ENCODE results near the gene MLLT6. TPM values are rescaled to one million over a fixed set of nuclear protein-coding genes. Genes with fewer than 3 reads are reported as not detected.
"Not testable (repeated sequence)": the region's sequence is repeated elsewhere in the genome, so short reads cannot be mapped to it uniquely, and the experiment has no call there.

The MLLT6 gene
- total RNA-seq, 6 experiments from 2014 or later, result 26.5 to 31.5 (median 30.2) TPM

- H3K27ac Mint-ChIP-seq, result no peak overlapping the region
Observed at GRCh38 chr17:38725066-38725465, 20.0 kb downstream of the MLLT6 start.

GRCh38 chr17:38726145-38726544 is 21.1 kb downstream of the MLLT6 start:
- not testable (repeated sequence) for H3K4me3 Mint-ChIP-seq; H3K36me3 Mint-ChIP-seq (ENCODE audit: low read depth); H3K9me3 Mint-ChIP-seq; H3K27ac Mint-ChIP-seq; H3K27me3 Mint-ChIP-seq (ENCODE audit: insufficient read depth); DNase-seq
- H3K4me1 Mint-ChIP-seq (ENCODE audit: low read depth), result peaks cover 22% of the 10 kb centered on the region

More at GRCh38 chr17:38725066-38725465, 20.0 kb downstream of the MLLT6 start:
- no peak for DNase-seq
- Mint-ChIP-seq H3K9me3 (no peaks in the 10 kb centered on the region), H3K36me3 (ENCODE audit: low read depth) (peaks cover 9% of the 10 kb centered on the region; the same call in 1 of the 2 replicates), H3K4me1 (ENCODE audit: low read depth) (peaks cover 14% of the 10 kb centered on the region), H3K4me3 (no peak overlapping the region), H3K27me3 (ENCODE audit: insufficient read depth) (no peaks in the 10 kb centered on the region)
- TF ChIP-seq CTCF (IDR thresholded peaks at IDR 0.05), result no peak

- H3K36me3 Mint-ChIP-seq (ENCODE audit: low read depth), result peaks cover 1% of the 10 kb centered on the region; the same call in 1 of the 2 replicates
- no peak for TF ChIP-seq CTCF (IDR thresholded peaks at IDR 0.05)
- no peak for DNase-seq
- H3K27ac Mint-ChIP-seq, result no peak overlapping the region
- H3K9me3 Mint-ChIP-seq, result no peaks in the 10 kb centered on the region
- peaks cover 38% of the 10 kb centered on the region for H3K4me1 Mint-ChIP-seq (ENCODE audit: low read depth)
- H3K27me3 Mint-ChIP-seq (ENCODE audit: insufficient read depth), result peaks cover 5% of the 10 kb centered on the region
- H3K4me3 Mint-ChIP-seq, result no peak overlapping the region
Observed at GRCh38 chr17:38727736-38728135, 22.7 kb downstream of the MLLT6 start.

- no peak for TF ChIP-seq CTCF (IDR thresholded peaks at IDR 0.05)
- H3K27me3 Mint-ChIP-seq (ENCODE audit: insufficient read depth), result peaks cover 5% of the 10 kb centered on the region
- H3K36me3 Mint-ChIP-seq (ENCODE audit: low read depth), result peaks cover 7% of the 10 kb centered on the region; the same call in 1 of the 2 replicates
- no peak overlapping the region for H3K27ac Mint-ChIP-seq
- DNase-seq, result no peak
- H3K4me1 Mint-ChIP-seq (ENCODE audit: low read depth), result peaks cover 41% of the 10 kb centered on the region
- H3K9me3 Mint-ChIP-seq, result no peaks in the 10 kb centered on the region
- H3K4me3 Mint-ChIP-seq, result no peak overlapping the region
Observed at GRCh38 chr17:38728290-38728831, 23.3 kb downstream of the MLLT6 start.

- peak overlapping the region; percentile 80 for H3K4me3 Mint-ChIP-seq
- peaks cover 7% of the 10 kb centered on the region; the same call in 1 of the 2 replicates for H3K36me3 Mint-ChIP-seq (ENCODE audit: low read depth)
- no peak for TF ChIP-seq CTCF (IDR thresholded peaks at IDR 0.05)
- H3K27ac Mint-ChIP-seq, result peak overlapping the region; percentile 29; the same call in 1 of the 2 replicates
- H3K4me1 Mint-ChIP-seq (ENCODE audit: low read depth), result peaks cover 44% of the 10 kb centered on the region
- H3K9me3 Mint-ChIP-seq, result no peaks in the 10 kb centered on the region
- H3K27me3 Mint-ChIP-seq (ENCODE audit: insufficient read depth), result peaks cover 5% of the 10 kb centered on the region
- no peak for DNase-seq
Observed at GRCh38 chr17:38729368-38729885, 24.4 kb downstream of the MLLT6 start.

GRCh38 chr17:38729886-38730525 is 24.9 kb downstream of the MLLT6 start, which contains the start of gene CISD3:
Gene CISD3, plus strand, starts transcription at chr17:38730341. Its CDS starts 18 bp downstream, at chr17:38730359.
- peaks cover 45% of the 10 kb centered on the region for H3K4me1 Mint-ChIP-seq (ENCODE audit: low read depth)
- H3K9me3 Mint-ChIP-seq, result no peaks in the 10 kb centered on the region
- H3K36me3 Mint-ChIP-seq (ENCODE audit: low read depth), result peaks cover 7% of the 10 kb centered on the region; the same call in 1 of the 2 replicates
- H3K27ac Mint-ChIP-seq, result peak within 1 kb of the TSS; percentile 87
- H3K27me3 Mint-ChIP-seq (ENCODE audit: insufficient read depth), result peaks cover 5% of the 10 kb centered on the region
- peak; percentile 84 for TF ChIP-seq CTCF (IDR thresholded peaks at IDR 0.05)
- peak within 1 kb of the TSS; percentile 96 for H3K4me3 Mint-ChIP-seq
- DNase-seq, result peak; percentile 49

Measured in HFFc6 (cell line).